Neural progenitor cell (in vitro differentiated cells): ENCODE data around the gene CDIP1. TPM values are rescaled to one million over a fixed set of nuclear protein-coding genes. Genes with fewer than 3 reads are reported as not detected.

Experiments used
- DNase-seq: peaks from one replicate; pipeline ENCODE4 v3.0.0-alpha.2; 2016; ENCODE audit warnings: low spot score
- H2AFZ ChIP-seq: fragments of 200-600 bp; sonication (generic); replicated peaks from 2 replicates; pipeline ENCODE4 v1.6.1; 2016; ENCODE audit warnings: antibody characterized with exemption
- H3F3A ChIP-seq: fragments of 200-600 bp; sonication (generic); 2 replicates; pipeline ENCODE4 v1.6.1; 2016; ENCODE audit warnings: antibody characterized with exemption, low read depth
- H3K27ac ChIP-seq: fragments of 200-600 bp; sonication (generic); 2 replicates; pipeline ENCODE4 v1.5.1; 2016; ENCODE audit warnings: mild to moderate bottlenecking
- H3K27me3 ChIP-seq: fragments of 200-600 bp; sonication (generic); 2 replicates; pipeline ENCODE4 v1.6.1; 2016; ENCODE audit warnings: mild to moderate bottlenecking, moderate library complexity
- H3K36me3 ChIP-seq: fragments of 200-600 bp; sonication (generic); 2 replicates; pipeline ENCODE4 v1.5.1; 2016
- H3K4me1 ChIP-seq: fragments of 200-600 bp; sonication (generic); 2 replicates; pipeline ENCODE4 v1.6.1; 2016; ENCODE audit warnings: mixed run types
- H3K4me2 ChIP-seq: fragments of 200-600 bp; sonication (generic); 2 replicates; pipeline ENCODE4 v1.6.1; 2016
- H3K4me3 ChIP-seq: fragments of 200-600 bp; sonication (generic); 2 replicates; pipeline ENCODE4 v1.5.1; 2016
- H3K79me2 ChIP-seq: fragments of 200-600 bp; sonication (generic); 2 replicates; pipeline ENCODE4 v1.6.1; 2016; ENCODE audit warnings: low read depth
- H3K9ac ChIP-seq: fragments of 200-600 bp; sonication (generic); 2 replicates; pipeline ENCODE4 v1.6.1; 2016
- H3K9me3 ChIP-seq: fragments of 200-600 bp; sonication (generic); 2 replicates; pipeline ENCODE4 v1.5.1; 2016; ENCODE audit warnings: low read depth
- H4K20me1 ChIP-seq: fragments of 200-600 bp; sonication (generic); 2 replicates; pipeline ENCODE4 v1.6.1; 2016; ENCODE audit warnings: low read depth
- H3K27ac Mint-ChIP-seq: 3 replicates; pipeline ENCODE4 v1.8.0; 2021; ENCODE audit warnings: mixed read lengths
- H3K27me3 Mint-ChIP-seq: 2 replicates; pipeline ENCODE4 v1.8.0; 2022; ENCODE audit warnings: low read depth, mild to moderate bottlenecking, inconsistent platforms, moderate library complexity, mixed read lengths; ENCODE audit not compliant: insufficient read depth
- H3K36me3 Mint-ChIP-seq: 3 replicates; pipeline ENCODE4 v1.8.0; 2021; ENCODE audit warnings: mixed read lengths
- H3K4me1 Mint-ChIP-seq: 3 replicates; pipeline ENCODE4 v1.8.0; 2021; ENCODE audit warnings: mixed read lengths
- H3K4me3 Mint-ChIP-seq: 3 replicates; pipeline ENCODE4 v1.8.0; 2021; ENCODE audit warnings: mild to moderate bottlenecking, moderate library complexity, mixed read lengths
- H3K9me3 Mint-ChIP-seq: 3 replicates; pipeline ENCODE4 v1.8.0; 2020; ENCODE audit warnings: mixed read lengths
- CTCF ChIP-seq: fragments of 200-600 bp; sonication (generic); IDR thresholded peaks from 2 replicates; pipeline ENCODE4 v1.5.1; 2017; ENCODE audit warnings: antibody characterized with exemption, mild to moderate bottlenecking
- EZH2 ChIP-seq: fragments of 200-600 bp; sonication (generic); IDR thresholded peaks from 2 replicates; pipeline ENCODE4 v1.6.1; 2017; ENCODE audit warnings: antibody characterized with exemption, mild to moderate bottlenecking, moderate library complexity
- EZH2phosphoT487 ChIP-seq: fragments of 200-600 bp; sonication (generic); IDR thresholded peaks from 2 replicates; pipeline ENCODE4 v1.6.1; 2017; ENCODE audit warnings: antibody characterized with exemption
- total RNA-seq: library from RNA; depleted of rRNA; stranded (reverse); fragments of >200 nt; gene quantifications from 2 replicates; pipeline ENCODE4 v1.2.3, GENCODE V29; 2015; ENCODE audit warnings: low replicate concordance

The CDIP1 gene
- 13.1 and 32.6 TPM in 2 replicates for total RNA-seq

- Histone ChIP-seq H3K9ac (peak within 1 kb of the TSS; percentile 18), H3K4me3 (peak within 1 kb of the TSS; percentile 58), H3F3A (peaks cover 6% of the 10 kb centered on the region), H3K9me3 (peaks cover 8% of the 10 kb centered on the region), H3K4me1 (peaks cover 4% of the 10 kb centered on the region), H3K36me3 (no peaks in the 10 kb centered on the region), H3K79me2 (peaks cover 40% of the 10 kb centered on the region), H3K27ac (peak within 1 kb of the TSS; percentile 79), H3K4me2 (peak within 1 kb of the TSS; percentile 85), H2AFZ (peak within 1 kb of the TSS; percentile 77), H3K27me3 (peaks cover 13% of the 10 kb centered on the region), H4K20me1 (peaks cover 18% of the 10 kb centered on the region)
- Mint-ChIP-seq H3K4me1 (peaks cover 13% of the 10 kb centered on the region), H3K27ac (no peak within 1 kb of the TSS), H3K4me3 (peak within 1 kb of the TSS; percentile 86), H3K36me3 (peaks cover 34% of the 10 kb centered on the region), H3K9me3 (peaks cover 17% of the 10 kb centered on the region), H3K27me3 (peaks cover 2% of the 10 kb centered on the region)
- peak; percentile 95 for DNase-seq
- peak; percentile 11 for TF ChIP-seq CTCF
- no peak for TF ChIP-seq EZH2
- no peak for TF ChIP-seq EZH2phosphoT487
Observed at GRCh38 chr16:4538350-4539235, at the start of gene CDIP1. Gene CDIP1, minus strand, starts transcription at chr16:4538773. Its CDS starts 24,643 bp downstream, at chr16:4514130.

- H3K27me3 Mint-ChIP-seq: peaks cover 2% of the 10 kb centered on the region
- H4K20me1 ChIP-seq: no peaks in the 10 kb centered on the region
- H3K36me3 Mint-ChIP-seq: peaks cover 2% of the 10 kb centered on the region
- H3K79me2 ChIP-seq: no peaks in the 10 kb centered on the region
- H3K27me3 ChIP-seq: no peaks in the 10 kb centered on the region
- no peak overlapping the region for H3K9ac ChIP-seq
- H3K4me1 ChIP-seq: no peaks in the 10 kb centered on the region
- no peaks in the 10 kb centered on the region for H3K9me3 ChIP-seq
- no peaks in the 10 kb centered on the region for H3K36me3 ChIP-seq
- peak overlapping the region; percentile 57 for H3K27ac Mint-ChIP-seq
- H3K4me3 ChIP-seq: no peak overlapping the region
- no peak overlapping the region for H3K4me3 Mint-ChIP-seq
- no peak overlapping the region for H3K4me2 ChIP-seq
- TF ChIP-seq EZH2: no peak
- TF ChIP-seq CTCF: no peak
- no peak for TF ChIP-seq EZH2phosphoT487
- no peak overlapping the region for H2AFZ ChIP-seq
- no peaks in the 10 kb centered on the region for H3F3A ChIP-seq
- no peak for DNase-seq
- H3K27ac ChIP-seq: no peak overlapping the region
- H3K4me1 Mint-ChIP-seq: no peaks in the 10 kb centered on the region
- H3K9me3 Mint-ChIP-seq: peaks cover 2% of the 10 kb centered on the region
Observed at GRCh38 chr16:4586291-4586690, 47.7 kb upstream of the CDIP1 start.

GRCh38 chr16:4583906-4584305 is 45.3 kb upstream of the CDIP1 start:
- TF ChIP-seq EZH2: no peak
- TF ChIP-seq EZH2phosphoT487: no peak
- no peak for TF ChIP-seq CTCF
- Histone ChIP-seq H3K79me2 (no peaks in the 10 kb centered on the region), H2AFZ (no peak overlapping the region), H3K9me3 (no peaks in the 10 kb centered on the region), H3K9ac (no peak overlapping the region), H3K36me3 (no peaks in the 10 kb centered on the region), H3K4me3 (no peak overlapping the region), H4K20me1 (no peaks in the 10 kb centered on the region), H3K27me3 (no peaks in the 10 kb centered on the region), H3K4me2 (no peak overlapping the region), H3F3A (no peaks in the 10 kb centered on the region), H3K27ac (no peak overlapping the region), H3K4me1 (no peaks in the 10 kb centered on the region)
- Mint-ChIP-seq H3K36me3 (peaks cover 2% of the 10 kb centered on the region), H3K27ac (no peak overlapping the region), H3K4me3 (no peak overlapping the region), H3K27me3 (peaks cover 2% of the 10 kb centered on the region), H3K9me3 (peaks cover 2% of the 10 kb centered on the region), H3K4me1 (no peaks in the 10 kb centered on the region)
- no peak for DNase-seq
